MM.1S (cell line): Measurements from ENCODE around the gene SCP2.

Experiments
- DNase-seq: peaks from one replicate; pipeline ENCODE4 v3.0.0-alpha.2; 2015
- H2AFZ ChIP-seq: fragments of 300-600 bp; sonication (generic); 2 replicates; pipeline ENCODE4 v1.6.0; 2016; ENCODE audit warnings: antibody characterized with exemption, low read length
- H3F3A ChIP-seq: fragments of 300-600 bp; sonication (generic); 2 replicates; pipeline ENCODE4 v1.6.1; 2016; ENCODE audit warnings: mild to moderate bottlenecking, antibody characterized with exemption, low read length, moderate library complexity, mixed read lengths; ENCODE audit not compliant: insufficient read depth
- H3K27ac ChIP-seq: fragments of 300-600 bp; sonication (generic); 2 replicates; pipeline ENCODE4 v1.5.1; 2016; ENCODE audit warnings: mild to moderate bottlenecking, low read length
- H3K27me3 ChIP-seq: fragments of 300-600 bp; sonication (generic); replicated peaks from 2 replicates; pipeline ENCODE4 v1.6.0; 2016; ENCODE audit warnings: low read length; ENCODE audit not compliant: insufficient read depth
- H3K36me3 ChIP-seq: fragments of 300-600 bp; sonication (generic); replicated peaks from 2 replicates; pipeline ENCODE4 v1.6.1; 2016; ENCODE audit warnings: mild to moderate bottlenecking, low read length, mixed read lengths; ENCODE audit not compliant: insufficient read depth
- H3K4me1 ChIP-seq: fragments of 300-600 bp; sonication (generic); 2 replicates; pipeline ENCODE4 v1.6.1; 2016; ENCODE audit warnings: low read length, mixed read lengths
- H3K4me2 ChIP-seq: fragments of 300-600 bp; sonication (generic); 2 replicates; pipeline ENCODE4 v1.6.0; 2016; ENCODE audit warnings: low read depth, low read length
- H3K4me3 ChIP-seq: fragments of 300-600 bp; sonication (generic); 2 replicates; pipeline ENCODE4 v1.5.1; 2016; ENCODE audit warnings: low read length, mixed read lengths
- H3K79me2 ChIP-seq: fragments of 300-600 bp; sonication (generic); 2 replicates; pipeline ENCODE4 v1.6.1; 2016; ENCODE audit warnings: mixed run types, low read length, mixed read lengths
- H3K9ac ChIP-seq: fragments of 300-600 bp; sonication (generic); 2 replicates; pipeline ENCODE4 v1.6.1; 2016; ENCODE audit warnings: low read length, mixed read lengths
- H3K9me2 ChIP-seq: fragments of 300-600 bp; sonication (generic); replicated peaks from 2 replicates; pipeline ENCODE4 v1.6.1; 2016; ENCODE audit warnings: mild to moderate bottlenecking, low read length, mixed read lengths; ENCODE audit not compliant: insufficient read depth
- H3K9me3 ChIP-seq: fragments of 300-600 bp; sonication (generic); replicated peaks from 2 replicates; pipeline ENCODE4 v1.6.1; 2016; ENCODE audit warnings: mild to moderate bottlenecking, low read length, mixed read lengths; ENCODE audit not compliant: insufficient read depth
- H4K20me1 ChIP-seq: fragments of 300-600 bp; sonication (generic); 2 replicates; pipeline ENCODE4 v1.6.1; 2016; ENCODE audit warnings: mild to moderate bottlenecking, low read length, moderate library complexity, mixed read lengths; ENCODE audit not compliant: insufficient read depth
- EZH2 ChIP-seq: fragments of 300-600 bp; sonication (generic); optimal IDR thresholded peaks from 2 replicates; pipeline ENCODE3; 2017; ENCODE audit warnings: low read depth, mild to moderate bottlenecking, antibody characterized with exemption, low read length, mixed read lengths
- EZH2phosphoT487 ChIP-seq: fragments of 300-600 bp; sonication (generic); IDR thresholded peaks from 2 replicates; pipeline ENCODE4 v1.6.1; 2018; ENCODE audit warnings: antibody characterized with exemption, low read length
- TF ChIP-seq, protein P1 (sequence below): fragments of 300-600 bp; sonication (generic); IDR thresholded peaks from 2 replicates; pipeline ENCODE4 v1.5.1; 2016; ENCODE audit warnings: antibody characterized with exemption, low read length, mixed read lengths

SCP2 gene

DNA sequence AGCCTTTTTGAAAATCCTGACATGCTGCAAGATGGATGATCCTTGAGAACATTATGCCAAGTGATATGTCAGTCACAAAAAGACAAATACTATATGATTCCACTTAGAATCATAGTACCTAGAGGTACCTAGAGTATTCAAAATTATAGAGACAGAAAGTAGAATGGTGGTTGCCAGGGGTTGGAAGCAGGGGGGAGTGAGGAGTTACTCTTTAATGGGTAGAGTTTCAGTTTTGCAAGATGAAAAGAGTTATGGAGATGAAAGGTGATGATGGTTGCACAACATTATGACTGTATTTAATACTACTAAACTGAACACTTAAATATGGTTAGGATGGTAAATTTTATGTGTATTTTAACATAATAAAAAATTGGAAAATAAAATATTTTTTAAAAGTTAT, 97.0 kb downstream of the SCP2 start:
- no peak overlapping the region for H2AFZ ChIP-seq
- TF ChIP-seq EZH2 = no peak
- TF ChIP-seq, protein P1, sequence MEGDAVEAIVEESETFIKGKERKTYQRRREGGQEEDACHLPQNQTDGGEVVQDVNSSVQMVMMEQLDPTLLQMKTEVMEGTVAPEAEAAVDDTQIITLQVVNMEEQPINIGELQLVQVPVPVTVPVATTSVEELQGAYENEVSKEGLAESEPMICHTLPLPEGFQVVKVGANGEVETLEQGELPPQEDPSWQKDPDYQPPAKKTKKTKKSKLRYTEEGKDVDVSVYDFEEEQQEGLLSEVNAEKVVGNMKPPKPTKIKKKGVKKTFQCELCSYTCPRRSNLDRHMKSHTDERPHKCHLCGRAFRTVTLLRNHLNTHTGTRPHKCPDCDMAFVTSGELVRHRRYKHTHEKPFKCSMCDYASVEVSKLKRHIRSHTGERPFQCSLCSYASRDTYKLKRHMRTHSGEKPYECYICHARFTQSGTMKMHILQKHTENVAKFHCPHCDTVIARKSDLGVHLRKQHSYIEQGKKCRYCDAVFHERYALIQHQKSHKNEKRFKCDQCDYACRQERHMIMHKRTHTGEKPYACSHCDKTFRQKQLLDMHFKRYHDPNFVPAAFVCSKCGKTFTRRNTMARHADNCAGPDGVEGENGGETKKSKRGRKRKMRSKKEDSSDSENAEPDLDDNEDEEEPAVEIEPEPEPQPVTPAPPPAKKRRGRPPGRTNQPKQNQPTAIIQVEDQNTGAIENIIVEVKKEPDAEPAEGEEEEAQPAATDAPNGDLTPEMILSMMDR = no peak
- no peak for TF ChIP-seq EZH2phosphoT487

DNA sequence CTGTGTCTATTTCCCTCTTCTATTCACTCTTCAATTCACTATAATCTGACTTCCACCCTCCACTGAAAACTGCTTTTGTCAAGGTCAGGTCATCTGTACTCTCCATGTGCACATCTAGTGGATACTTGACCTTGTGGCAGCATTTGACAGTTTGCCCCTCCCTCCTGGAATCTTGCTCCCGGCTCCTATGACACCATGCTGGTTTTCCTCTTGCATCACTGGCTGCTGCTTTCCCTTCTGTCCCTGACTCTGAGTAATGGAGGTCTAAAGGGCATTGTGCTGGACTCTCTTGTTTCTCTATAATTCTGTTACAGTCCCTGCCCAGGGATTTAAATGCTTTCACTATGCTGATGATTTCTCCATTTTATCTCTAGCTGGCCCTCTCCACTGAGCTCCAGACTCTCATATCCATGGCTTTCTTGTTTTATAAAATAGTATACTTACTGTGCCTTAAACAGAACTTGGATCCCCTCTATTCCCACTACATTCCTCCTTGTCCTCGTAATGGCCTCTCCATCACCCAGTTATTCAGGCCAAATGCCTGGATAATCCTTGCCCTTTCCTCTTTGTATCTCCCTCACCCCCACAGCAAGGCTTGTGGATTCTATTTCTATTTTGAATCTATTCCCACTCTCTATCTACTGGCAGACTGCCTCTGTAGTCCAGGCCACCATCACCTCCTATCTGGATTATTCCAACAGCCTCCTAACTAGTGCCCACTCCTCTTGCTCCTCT, 98.1 kb downstream of the SCP2 start:
- peaks cover 32% of the 10 kb centered on the region for H3K79me2 ChIP-seq
- DNase-seq = no peak
- H3K27me3 ChIP-seq = no peaks in the 10 kb centered on the region
- no peak overlapping the region for H3K4me3 ChIP-seq
- no peaks in the 10 kb centered on the region for H3K9me2 ChIP-seq
- 0 out of 2 replicates have a peak, but pooled peaks cover 5% of the 10 kb centered on the region for H3K4me1 ChIP-seq
- no peaks in the 10 kb centered on the region for H4K20me1 ChIP-seq
- no peak overlapping the region for H2AFZ ChIP-seq
- H3K9me3 ChIP-seq = no peaks in the 10 kb centered on the region
- no peaks in the 10 kb centered on the region for H3K36me3 ChIP-seq
- H3K9ac ChIP-seq = no peak overlapping the region
- H3K27ac ChIP-seq = no peak overlapping the region
- H3F3A ChIP-seq = no peaks in the 10 kb centered on the region
- TF ChIP-seq EZH2 (no peak), EZH2phosphoT487 (no peak)
- TF ChIP-seq, protein P1 = no peak
- no peak overlapping the region for H3K4me2 ChIP-seq

More for the DNA sequence above, 97.0 kb downstream of the SCP2 start:
- H3K36me3 ChIP-seq = no peaks in the 10 kb centered on the region
- no peaks in the 10 kb centered on the region for H3F3A ChIP-seq
- H3K4me3 ChIP-seq = no peak overlapping the region
- H3K4me1 ChIP-seq = 0 out of 2 replicates have a peak, but pooled peaks cover 5% of the 10 kb centered on the region
- H3K79me2 ChIP-seq = peaks cover 38% of the 10 kb centered on the region
- H4K20me1 ChIP-seq = no peaks in the 10 kb centered on the region
- H3K4me2 ChIP-seq = no peak overlapping the region
- no peaks in the 10 kb centered on the region for H3K9me2 ChIP-seq
- no peaks in the 10 kb centered on the region for H3K9me3 ChIP-seq
- H3K27ac ChIP-seq = no peak overlapping the region
- no peak overlapping the region for H3K9ac ChIP-seq
- DNase-seq = no peak
- no peaks in the 10 kb centered on the region for H3K27me3 ChIP-seq

GRCh38 chr1:53025769-53026112, 98.7 kb downstream of the SCP2 start:
- H3K9ac ChIP-seq = no peak overlapping the region
- H3K27me3 ChIP-seq = no peaks in the 10 kb centered on the region
- 0 out of 2 replicates have a peak, but pooled peaks cover 5% of the 10 kb centered on the region for H3K4me1 ChIP-seq
- no peaks in the 10 kb centered on the region for H4K20me1 ChIP-seq
- TF ChIP-seq, protein P1 = no peak
- no peak for TF ChIP-seq EZH2
- H3K36me3 ChIP-seq = no peaks in the 10 kb centered on the region
- H3K79me2 ChIP-seq = peaks cover 30% of the 10 kb centered on the region
- H3K27ac ChIP-seq = no peak overlapping the region
- no peak for DNase-seq
- H3K9me3 ChIP-seq = no peaks in the 10 kb centered on the region
- no peaks in the 10 kb centered on the region for H3F3A ChIP-seq
- no peak overlapping the region for H3K4me2 ChIP-seq
- no peak overlapping the region for H3K4me3 ChIP-seq
- no peaks in the 10 kb centered on the region for H3K9me2 ChIP-seq
- no peak overlapping the region for H2AFZ ChIP-seq
